Astrocyte (in vitro differentiated cells and primary cell): ENCODE measurements around the gene SDHAF2.

Experiments
- EZH2 ChIP-seq: IDR thresholded peaks from 2 replicates; pipeline ENCODE4 v1.6.1; 2012; ENCODE audit warnings: mild to moderate bottlenecking, low read length, inconsistent platforms; ENCODE audit not compliant: insufficient read depth
- TF ChIP-seq, protein P1 (sequence below): IDR thresholded peaks from 2 replicates; pipeline ENCODE4 v1.5.1; 2011; ENCODE audit warnings: low read depth, mild to moderate bottlenecking, inconsistent platforms, low read length, moderate library complexity; ENCODE audit not compliant: insufficient read depth

DNA sequence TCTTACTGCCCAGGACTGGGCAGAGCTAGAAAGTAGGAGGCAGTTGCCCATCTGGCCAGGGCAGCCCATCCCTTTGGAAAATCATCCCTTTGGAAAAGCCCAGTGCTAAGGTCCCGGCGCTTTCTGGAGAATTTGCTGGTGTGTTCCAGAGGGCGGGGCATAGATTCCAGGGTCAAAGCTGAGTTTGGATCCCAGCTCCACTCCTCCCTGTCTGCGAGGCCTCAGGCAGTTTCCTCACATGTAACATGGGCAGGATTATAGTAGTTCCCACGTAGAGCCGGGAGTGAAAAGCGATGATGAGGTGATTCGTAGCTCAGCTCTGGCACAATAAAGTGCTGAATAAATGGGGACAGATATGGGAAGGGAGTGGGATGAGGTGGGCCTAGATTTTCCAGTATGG is 47.2 kb downstream of the SDHAF2 start:
- TF ChIP-seq, protein P1, sequence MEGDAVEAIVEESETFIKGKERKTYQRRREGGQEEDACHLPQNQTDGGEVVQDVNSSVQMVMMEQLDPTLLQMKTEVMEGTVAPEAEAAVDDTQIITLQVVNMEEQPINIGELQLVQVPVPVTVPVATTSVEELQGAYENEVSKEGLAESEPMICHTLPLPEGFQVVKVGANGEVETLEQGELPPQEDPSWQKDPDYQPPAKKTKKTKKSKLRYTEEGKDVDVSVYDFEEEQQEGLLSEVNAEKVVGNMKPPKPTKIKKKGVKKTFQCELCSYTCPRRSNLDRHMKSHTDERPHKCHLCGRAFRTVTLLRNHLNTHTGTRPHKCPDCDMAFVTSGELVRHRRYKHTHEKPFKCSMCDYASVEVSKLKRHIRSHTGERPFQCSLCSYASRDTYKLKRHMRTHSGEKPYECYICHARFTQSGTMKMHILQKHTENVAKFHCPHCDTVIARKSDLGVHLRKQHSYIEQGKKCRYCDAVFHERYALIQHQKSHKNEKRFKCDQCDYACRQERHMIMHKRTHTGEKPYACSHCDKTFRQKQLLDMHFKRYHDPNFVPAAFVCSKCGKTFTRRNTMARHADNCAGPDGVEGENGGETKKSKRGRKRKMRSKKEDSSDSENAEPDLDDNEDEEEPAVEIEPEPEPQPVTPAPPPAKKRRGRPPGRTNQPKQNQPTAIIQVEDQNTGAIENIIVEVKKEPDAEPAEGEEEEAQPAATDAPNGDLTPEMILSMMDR = no peak
- TF ChIP-seq EZH2 = no peak
